Endometrial microvascular endothelial cells (primary cell): ENCODE data around the gene SLC27A1. TPM values are rescaled to one million over a fixed set of nuclear protein-coding genes. Genes with fewer than 3 reads are reported as not detected.
"Not testable (repeated sequence)": the region's sequence is repeated elsewhere in the genome, so short reads cannot be mapped to it uniquely, and the experiment has no call there.

Source experiments
- in situ Hi-C: cut with HindIII; loops from 2 replicates; pipeline ENCODE4 v1.10.0; 2017; ENCODE audit warnings: low sequenced_read_pairs, low pct_unique_long_range_greater_than_20kb; ENCODE audit errors: inconsistent ontology term
- total RNA-seq: library from RNA; depleted of rRNA; stranded (reverse); fragments of >200 nt; gene quantifications from one replicate; pipeline ENCODE4 v1.2.3, GENCODE V29; 2015; ENCODE audit errors: inconsistent ontology term

SLC27A1 gene
- total RNA-seq, 1 donor from 2014 or later, result 7.5 TPM

DNA sequence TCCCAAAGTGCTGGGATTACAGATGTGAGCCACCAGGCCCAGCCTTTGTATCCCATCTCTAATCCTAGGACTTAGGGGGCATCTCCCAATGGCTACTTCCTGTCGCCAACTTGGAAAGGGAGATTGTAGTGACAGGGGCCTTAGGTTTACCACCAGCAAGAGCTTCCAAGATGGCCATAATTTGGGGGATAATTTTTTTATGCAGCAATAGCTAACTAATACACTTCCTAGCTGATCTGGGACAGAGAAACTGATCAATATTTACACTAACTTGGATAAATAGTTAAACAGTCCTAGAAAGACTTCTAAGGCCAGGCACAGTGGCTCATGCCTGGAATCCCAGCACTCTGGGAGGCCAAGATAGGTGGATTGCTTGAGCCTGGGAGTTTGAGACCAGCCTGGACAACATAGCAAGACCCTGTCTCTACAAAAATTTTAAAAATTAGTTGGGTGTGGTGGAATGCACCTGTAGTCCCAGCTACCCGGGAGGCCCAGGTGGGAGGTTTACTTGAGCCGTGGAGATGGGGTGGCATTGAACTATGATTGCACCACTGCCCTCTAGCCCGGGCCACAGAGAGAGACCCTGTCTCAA is 79.8 kb downstream of the SLC27A1 start:
- in situ Hi-C loops, result no loop called here

DNA sequence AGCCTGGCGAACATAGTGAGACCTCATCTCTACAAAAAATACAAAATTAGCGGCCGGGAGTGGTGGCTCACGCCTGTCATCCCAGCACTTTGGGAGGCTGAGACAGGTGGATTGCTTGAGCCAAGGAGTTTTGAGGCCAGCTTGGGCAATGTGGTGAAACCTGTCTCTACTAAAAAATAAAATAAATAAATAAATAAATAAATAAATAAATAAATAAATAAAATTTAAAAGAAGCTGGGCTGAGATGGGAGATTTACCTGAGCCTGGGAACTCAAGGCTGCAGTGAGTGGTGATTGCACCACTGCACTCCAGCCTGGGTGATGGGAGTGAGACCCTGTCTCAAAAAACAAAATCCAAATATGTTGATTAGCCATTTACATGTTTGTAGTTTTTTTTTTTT is 82.4 kb downstream of the SLC27A1 start:
- in situ Hi-C loops, result not testable (repeated sequence)

DNA sequence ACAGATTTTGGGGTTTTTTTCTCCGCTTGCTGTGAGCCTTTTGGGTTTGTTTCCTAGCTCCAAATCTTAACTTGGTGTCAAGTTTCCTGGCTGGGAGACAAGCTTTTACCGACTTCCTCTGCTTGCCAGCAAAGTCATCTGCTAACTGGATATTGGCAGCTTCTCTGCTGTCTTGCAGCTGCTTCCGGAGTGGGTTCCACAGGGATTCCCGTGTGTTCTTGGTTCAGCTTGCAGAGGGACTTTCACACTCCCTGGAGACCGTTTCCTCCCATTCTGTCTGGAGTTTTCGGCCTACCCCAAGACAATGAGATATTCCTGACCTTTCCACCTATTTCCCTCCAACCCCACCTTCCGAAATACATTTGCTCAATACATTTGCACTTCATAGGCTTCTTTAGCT is 82.9 kb downstream of the SLC27A1 start:
- in situ Hi-C loops, result no loop called here

DNA sequence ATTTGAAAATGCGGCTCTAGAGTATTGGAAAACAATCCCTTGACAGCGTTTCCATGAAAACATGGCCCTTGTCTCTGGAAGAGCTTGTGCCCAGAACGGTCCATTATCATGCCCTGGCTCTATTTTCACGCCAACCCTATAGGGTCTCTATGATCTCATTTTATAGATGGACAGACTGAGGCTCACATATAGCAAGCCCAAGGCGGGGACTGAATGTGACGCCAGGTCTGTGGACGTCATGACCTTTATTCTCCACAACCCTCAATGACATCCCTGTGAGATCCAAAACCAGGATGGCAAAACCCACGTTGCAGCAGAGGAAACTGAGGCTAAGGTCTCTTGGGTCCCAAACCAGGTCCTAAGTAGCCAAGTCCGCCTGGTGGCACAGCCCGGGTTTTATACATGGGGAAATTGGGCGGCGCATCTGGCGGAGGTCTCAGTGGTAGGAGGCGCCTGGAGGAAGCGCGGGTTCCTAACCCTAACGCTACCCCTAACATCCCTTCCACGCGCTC is 84.7 kb downstream of the SLC27A1 start:
- in situ Hi-C loops, result no loop called here

DNA sequence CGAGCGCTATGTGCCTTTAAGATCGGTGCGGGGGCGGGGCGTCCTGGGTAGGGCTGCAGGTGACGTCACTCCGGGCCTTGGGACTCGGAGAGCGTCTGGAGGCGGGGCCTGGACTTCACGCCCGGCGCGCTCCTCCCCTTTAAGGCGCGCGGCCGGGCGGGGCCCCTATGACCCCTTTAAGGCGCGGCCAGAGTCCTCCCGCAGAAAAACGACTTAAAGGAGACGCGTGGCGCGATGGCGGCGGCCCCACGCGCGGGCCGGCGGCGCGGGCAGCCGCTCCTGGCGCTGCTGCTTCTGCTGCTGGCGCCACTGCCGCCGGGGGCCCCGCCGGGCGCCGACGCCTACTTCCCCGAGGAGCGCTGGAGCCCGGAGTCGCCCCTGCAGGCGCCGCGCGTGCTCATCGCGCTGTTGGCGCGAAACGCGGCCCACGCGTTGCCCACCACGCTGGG is 85.2 kb downstream of the SLC27A1 start, which contains the start of gene COLGALT1:
TSS of gene COLGALT1 (plus strand) at position 170 of the 449 bp plus-strand sequence. CDS start at position 235, 65 bp downstream.
- in situ Hi-C loops, result no loop called here

Other genes with a start within 250 kb of the SLC27A1 start
- 2.7 TPM for gene OCEL1, start 244.3 kb upstream of the SLC27A1 start, total RNA-seq
- gene NR2F6, start 224.6 kb upstream of the SLC27A1 start, total RNA-seq, result 40.9 TPM
- 18.5 TPM for gene USHBP1, start 205.8 kb upstream of the SLC27A1 start, total RNA-seq
- gene BABAM1, start 203.1 kb upstream of the SLC27A1 start, total RNA-seq, result 139 TPM
- gene ANKLE1, start 188.6 kb upstream of the SLC27A1 start, total RNA-seq, result 1.0 TPM
- 6.6 TPM for gene ABHD8, start 167.1 kb upstream of the SLC27A1 start, total RNA-seq
- gene MRPL34, start 164.7 kb upstream of the SLC27A1 start, total RNA-seq, result 115 TPM
- 48.1 TPM for gene DDA1, start 161.0 kb upstream of the SLC27A1 start, total RNA-seq
- 0.84 TPM for gene ANO8, start 135.7 kb upstream of the SLC27A1 start, total RNA-seq
- 36.8 TPM for gene GTPBP3, start 133.0 kb upstream of the SLC27A1 start, total RNA-seq
- gene PLVAP, start 93.2 kb upstream of the SLC27A1 start, total RNA-seq, result 0.46 TPM
- gene CCDC194, start 76.3 kb upstream of the SLC27A1 start, total RNA-seq, result not detected
- gene BST2, start 64.9 kb upstream of the SLC27A1 start, total RNA-seq, result 306 TPM
- gene MVB12A, start 50.5 kb upstream of the SLC27A1 start, total RNA-seq, result 88.0 TPM
- gene TMEM221, start 21.9 kb upstream of the SLC27A1 start, total RNA-seq, result not detected
- not detected for gene NXNL1, start 9.6 kb upstream of the SLC27A1 start, total RNA-seq
- gene PGLS, start 41.1 kb downstream of the SLC27A1 start, total RNA-seq, result 67.2 TPM
- 79.4 TPM for gene COLGALT1, start 85.1 kb downstream of the SLC27A1 start, total RNA-seq
- gene UNC13A, start 217.8 kb downstream of the SLC27A1 start, total RNA-seq, result 0.09 TPM
- gene MAP1S, start 249.0 kb downstream of the SLC27A1 start, total RNA-seq, result 33.6 TPM